H1 (cell line): ENCODE measurements around the gene TIMMDC1. TPM values are rescaled to one million over a fixed set of nuclear protein-coding genes. Genes with fewer than 3 reads are reported as not detected.

Source experiments
- CTCF ChIA-PET: fragments of 300-600 bp; sonication (Branson Sonifier 250); formaldehyde crosslinking; loops from one replicate; lab custom pipeline; 2021; ENCODE audit not compliant: partially characterized antibody; lab: Charles Lee
- POLR2A ChIA-PET: fragments of 300-600 bp; sonication (Branson Sonifier 250); formaldehyde crosslinking; loops from one replicate; lab custom pipeline; 2021; ENCODE audit warnings: inconsistent platforms; ENCODE audit not compliant: partially characterized antibody; lab: Charles Lee
- DNase-seq, 2 experiments: peaks; one replicate each; pipeline versions ENCODE4 v3.0.0 to v3.0.0-alpha.2; 2010 to 2022; ENCODE audit warnings: low spot score in 2 of 2, low read depth in 1 of 2, mixed read lengths in 1 of 2
- FAIRE-seq: peaks from 2 replicates; lab custom pipeline; 2011; peaks lifted over from hg19 to GRCh38; lab: Jason Lieb, UNC
- H2AFZ ChIP-seq: 2 replicates; pipeline ENCODE4 v1.8.1; 2012; ENCODE audit warnings: low read length, inconsistent platforms
- H2AK5ac ChIP-seq: 2 replicates; pipeline ENCODE4 v1.6.1; 2013; ENCODE audit warnings: low read depth, low read length
- H2BK120ac ChIP-seq: replicated peaks from 2 replicates; pipeline ENCODE3; 2013; ENCODE audit warnings: low read depth, low read length, inconsistent platforms
- H2BK12ac ChIP-seq: 2 replicates; pipeline ENCODE4 v1.6.1; 2013; ENCODE audit warnings: low read depth, low read length
- H2BK15ac ChIP-seq: 2 replicates; pipeline ENCODE4 v1.6.1; 2013; ENCODE audit warnings: low read length
- H2BK20ac ChIP-seq: 2 replicates; pipeline ENCODE4 v1.6.1; 2013; ENCODE audit warnings: low read length
- H2BK5ac ChIP-seq: 2 replicates; pipeline ENCODE4 v1.6.1; 2013; ENCODE audit warnings: low read depth, low read length
- H3K14ac ChIP-seq: 2 replicates; pipeline ENCODE4 v1.6.1; 2013; ENCODE audit warnings: inconsistent platforms; ENCODE audit not compliant: insufficient read length
- H3K18ac ChIP-seq: 2 replicates; pipeline ENCODE4 v1.6.1; 2013; ENCODE audit warnings: low read length; ENCODE audit errors: extremely low read depth
- H3K23ac ChIP-seq: 2 replicates; pipeline ENCODE4 v1.6.1; 2013; ENCODE audit warnings: inconsistent platforms; ENCODE audit not compliant: insufficient read length
- H3K23me2 ChIP-seq: 2 replicates; pipeline ENCODE4 v1.6.1; 2013; ENCODE audit warnings: low read depth, low read length
- H3K27ac ChIP-seq: 2 replicates; pipeline ENCODE4 v1.6.1; 2011; ENCODE audit warnings: low read depth, low read length, inconsistent platforms
- H3K27me3 ChIP-seq, 4 experiments: replicated peaks in 1 of 4; 1 replicate in 1 of 4; 2 replicates in 3 of 4; pipeline versions ENCODE4 v1.6.1 to v1.8.1; 2011 to 2013; ENCODE audit warnings: low read length in 3 of 4, mild to moderate bottlenecking in 3 of 4, inconsistent platforms in 2 of 4, mixed read lengths in 2 of 4, moderate library complexity in 1 of 4; ENCODE audit not compliant: control insufficient read depth in 3 of 4, insufficient read depth in 3 of 4; ENCODE audit errors: extremely low read depth in 1 of 4
- H3K36me3 ChIP-seq, 4 experiments: 2 replicates each; pipeline versions ENCODE4 v1.6.1 to v1.8.1; 2011 to 2013; ENCODE audit warnings: mild to moderate bottlenecking in 4 of 4, low read length in 3 of 4, moderate library complexity in 2 of 4, control low read depth in 1 of 4, inconsistent platforms in 1 of 4; ENCODE audit not compliant: insufficient read depth in 4 of 4, control insufficient read depth in 2 of 4
- H3K4ac ChIP-seq: replicated peaks from 2 replicates; pipeline ENCODE3; 2013; ENCODE audit warnings: low read length, low read depth, mixed read lengths, inconsistent platforms; ENCODE audit not compliant: insufficient read length
- H3K4me1 ChIP-seq, 4 experiments: replicated peaks in 1 of 4; 1 replicate in 1 of 4; 2 replicates in 3 of 4; pipeline versions ENCODE4 v1.6.1 to v1.8.1; 2011 to 2013; ENCODE audit warnings: low read length in 3 of 4, inconsistent platforms in 2 of 4, mixed read lengths in 1 of 4; ENCODE audit not compliant: insufficient read depth in 4 of 4, control insufficient read depth in 3 of 4
- H3K4me2 ChIP-seq, 2 experiments: 2 replicates each; pipeline versions ENCODE4 v1.6.1 to v1.8.1; 2011 to 2013; ENCODE audit warnings: low read depth in 2 of 2, low read length in 2 of 2, control low read depth in 1 of 2, inconsistent platforms in 1 of 2, mild to moderate bottlenecking in 1 of 2; ENCODE audit not compliant: insufficient read depth in 1 of 2
- H3K4me3 ChIP-seq, 4 experiments: fragments of 200-600, 300-600 bp in 1 of 4; sonication (generic), shearing (Covaris generic), sonication (Bioruptor Twin) in 1 of 4; 2 replicates each; pipeline versions ENCODE4 v1.5.1 to v1.8.1; 2011 to 2016; ENCODE audit warnings: low read length in 4 of 4, low read depth in 3 of 4, control low read depth in 2 of 4, inconsistent platforms in 2 of 4, mild to moderate bottlenecking in 2 of 4, mixed read lengths in 1 of 4, moderate library complexity in 1 of 4; ENCODE audit not compliant: insufficient read depth in 2 of 4; ENCODE audit errors: extremely low read depth in 1 of 4
- H3K56ac ChIP-seq: replicated peaks from 2 replicates; pipeline ENCODE3; 2013; ENCODE audit warnings: low read depth, mild to moderate bottlenecking, mixed read lengths, low read length, inconsistent platforms; ENCODE audit not compliant: insufficient read length
- H3K79me1 ChIP-seq: 2 replicates; pipeline ENCODE4 v1.6.1; 2013; ENCODE audit warnings: low read depth, low read length, control low read depth
- H3K79me2 ChIP-seq, 2 experiments: 2 replicates each; pipeline versions ENCODE4 v1.6.1 to v1.8.1; 2012 to 2013; ENCODE audit warnings: low read length in 2 of 2, mild to moderate bottlenecking in 2 of 2, inconsistent platforms in 1 of 2; ENCODE audit not compliant: insufficient read depth in 2 of 2, control insufficient read depth in 1 of 2
- H3K9ac ChIP-seq, 4 experiments: replicated peaks in 1 of 4; 1 replicate in 1 of 4; 2 replicates in 3 of 4; pipeline versions ENCODE4 v1.6.1 to v1.8.1; 2011 to 2013; ENCODE audit warnings: low read depth in 3 of 4, low read length in 3 of 4, control low read depth in 2 of 4, mild to moderate bottlenecking in 2 of 4, moderate library complexity in 2 of 4, inconsistent platforms in 1 of 4; ENCODE audit errors: extremely low read depth in 1 of 4
- H3K9me3 ChIP-seq, 2 experiments: 2 replicates each; pipeline versions ENCODE4 v1.6.1 to v1.8.1; 2012 to 2013; ENCODE audit warnings: mild to moderate bottlenecking in 2 of 2, moderate library complexity in 2 of 2, control low read depth in 1 of 2, inconsistent platforms in 1 of 2, low read depth in 1 of 2, low read length in 1 of 2, mixed read lengths in 1 of 2; ENCODE audit not compliant: insufficient read depth in 2 of 2
- H4K20me1 ChIP-seq, 2 experiments: replicated peaks in 1 of 2; 2 replicates each; pipeline versions ENCODE3 to v1.8.1; 2011 to 2013; ENCODE audit warnings: inconsistent platforms in 2 of 2, low read length in 2 of 2, mild to moderate bottlenecking in 1 of 2; ENCODE audit not compliant: insufficient read depth in 2 of 2, control insufficient read depth in 1 of 2
- H4K5ac ChIP-seq: 2 replicates; pipeline ENCODE4 v1.6.1; 2013; ENCODE audit warnings: low read length, low read depth, mixed read lengths, inconsistent platforms; ENCODE audit not compliant: insufficient read length
- H4K8ac ChIP-seq: 2 replicates; pipeline ENCODE4 v1.8.0; 2013; ENCODE audit warnings: mild to moderate bottlenecking, moderate library complexity, low read length, inconsistent platforms; ENCODE audit not compliant: insufficient read depth; ENCODE audit errors: extremely low read depth
- H4K91ac ChIP-seq: replicated peaks from 2 replicates; pipeline ENCODE3; 2013; ENCODE audit warnings: low read length, mixed read lengths, inconsistent platforms; ENCODE audit not compliant: insufficient read length
- ATF2 ChIP-seq: IDR thresholded peaks from 2 replicates; pipeline ENCODE4 v1.6.1; 2012; ENCODE audit warnings: low read length, inconsistent platforms
- ATF3 ChIP-seq: IDR thresholded peaks from 2 replicates; pipeline ENCODE4 v1.6.1; 2011; ENCODE audit warnings: low read depth, mild to moderate bottlenecking, low read length; ENCODE audit not compliant: insufficient read depth
- CHD1 ChIP-seq: IDR thresholded peaks from 2 replicates; pipeline ENCODE4 v1.6.1; 2012; ENCODE audit warnings: low read depth, low read length, improper control_type of control experiment
- CHD2 ChIP-seq: IDR thresholded peaks from 2 replicates; pipeline ENCODE4 v1.6.1; 2012; ENCODE audit warnings: low read length, improper control_type of control experiment
- FOSL1 ChIP-seq: IDR thresholded peaks from 2 replicates; pipeline ENCODE4 v1.6.1; 2011; ENCODE audit warnings: mild to moderate bottlenecking, low read depth, low read length, moderate library complexity; ENCODE audit not compliant: insufficient read depth
- JUN ChIP-seq: IDR thresholded peaks from 2 replicates; pipeline ENCODE4 v1.6.1; 2011; ENCODE audit warnings: low read depth, mild to moderate bottlenecking, improper control_type of control experiment, low read length
- RNF2 ChIP-seq: fragments of 200-900, 300-1000 bp; sonication (generic); IDR thresholded peaks from 2 replicates; pipeline ENCODE4 v1.7.1; 2016; ENCODE audit warnings: borderline replicate concordance, low read depth, mild to moderate bottlenecking, antibody characterized with exemption, low read length; ENCODE audit not compliant: poor library complexity, severe bottlenecking; ENCODE audit errors: missing control alignments
- SP2 ChIP-seq: IDR thresholded peaks from 2 replicates; pipeline ENCODE4 v1.6.1; 2012; ENCODE audit warnings: mild to moderate bottlenecking, low read length, inconsistent platforms
- TBP ChIP-seq: IDR thresholded peaks from 2 replicates; pipeline ENCODE4 v1.6.1; 2011; ENCODE audit warnings: low read depth, low read length, improper control_type of control experiment
- WGBS, 2 experiments: shearing (Covaris generic) in 1 of 2; methylation state at CpG; one replicate each; pipeline versions ENCODE4 v1.1.6 to v1.1.7; 2013 to 2015; ENCODE audit warnings: low lambda C conversion rate in 2 of 2, mixed read lengths in 2 of 2, inconsistent platforms in 1 of 2, low coverage in 1 of 2, missing lambda C conversion rate in 1 of 2; ENCODE audit not compliant: insufficient replicate concordance in 2 of 2, insufficient coverage in 1 of 2, insufficient read length in 1 of 2; ENCODE audit errors: extremely low coverage in 1 of 2, missing lambda C conversion rate in 1 of 2; 5-methylcytosine and 5-hydroxymethylcytosine counted together
- polyA plus RNA-seq, 7 experiments: library from polyadenylated mRNA; depleted of rRNA in 3 of 7; stranded (reverse) in 5 of 7; unstranded in 2 of 7; fragments of >200 nt in 5 of 7; fragments of 200-250 nt in 2 of 7; gene quantifications; 1 replicate in 5 of 7; 2 replicates in 1 of 7; 4 replicates in 1 of 7; pipeline versions ENCODE4 v1.2.1 to v1.2.3, GENCODE V29; 2011 to 2013; ENCODE audit warnings: missing spikeins in 2 of 7, mixed read lengths in 2 of 7
- total RNA-seq: library from RNA; stranded (reverse); fragmentation: NEBNext Ultra II Directional; extraction: Animal tissue kit (Norgen Biotek cat#: 25700); gene quantifications from 2 replicates; pipeline ENCODE4 v1.2.1, GENCODE V29; 2021

Gene TIMMDC1
- total and polyA plus RNA-seq, 2 of the 8 experiments (the other 6 are each of a cell fraction or from before 2014, with no cell fraction given): 80.7 to 128 TPM

GRCh38 chr3:119507404-119507803 is 9.1 kb downstream of the TIMMDC1 start:
- H3K4me1 ChIP-seq: no peaks in the 10 kb centered on the region
- no peak overlapping the region for H2AFZ ChIP-seq
- CTCF ChIA-PET: interaction anchor here (0.7 kb wide), 1 partner anchor 41 kb away, joined by 3 read pairs; no protein-coding TSS in a partner anchor
- H3K27me3 ChIP-seq: no peaks in the 10 kb centered on the region
- no peak overlapping the region for H4K8ac ChIP-seq
- TF ChIP-seq FOSL1 (no peak), RNF2 (no peak), SP2 (no peak), TBP (no peak), JUN (no peak), ATF2 (no peak), ATF3 (no peak), CHD2 (no peak), CHD1 (no peak)
- H3K4ac ChIP-seq: no peak overlapping the region
- no peaks in the 10 kb centered on the region for H3K23me2 ChIP-seq
- 90% methylated on average over 2 of the region's 2 CpGs; no CpG with 5 or more reads in 1 of the 2 experiments for WGBS, 2 experiments
- no peak overlapping the region for H4K91ac ChIP-seq
- H4K20me1 ChIP-seq: peaks cover 0 to 3% of the 10 kb centered on the region in 2 experiments
- H3K18ac ChIP-seq: no peak overlapping the region
- H2AK5ac ChIP-seq: no peak overlapping the region
- H3K79me1 ChIP-seq: no peaks in the 10 kb centered on the region; the same call in 1 of the 2 replicates
- peaks cover 5 to 51% (median 28%) of the 10 kb centered on the region in 4 experiments; a peak in 7 of 8 replicates for H3K36me3 ChIP-seq
- H3K79me2 ChIP-seq: no peaks in the 10 kb centered on the region; a peak in 2 of 4 replicates
- POLR2A ChIA-PET: interaction anchor here (1.5 kb wide), 1 partner anchor 9 kb away, joined by 6 read pairs; the partner anchor contains the start of gene TIMMDC1
- H3K14ac ChIP-seq: no peak overlapping the region
- no peak overlapping the region for H3K4me2 ChIP-seq
- no peak overlapping the region for H2BK120ac ChIP-seq
- H2BK12ac ChIP-seq: no peak overlapping the region
- FAIRE-seq (no peak), DNase-seq (no peak)
- H2BK5ac ChIP-seq: no peak overlapping the region
- H2BK20ac ChIP-seq: no peak overlapping the region
- no peak overlapping the region for H3K27ac ChIP-seq
- H3K23ac ChIP-seq: no peak overlapping the region
- no peak overlapping the region for H3K56ac ChIP-seq
- H3K4me3 ChIP-seq: no peak overlapping the region
- no peak overlapping the region for H4K5ac ChIP-seq
- H3K9ac ChIP-seq: no peak overlapping the region
- no peaks in the 10 kb centered on the region for H3K9me3 ChIP-seq
- no peak overlapping the region for H2BK15ac ChIP-seq
